GM21526 (cell line): ENCODE results near the gene IQGAP2.

Experiments used
- ATAC-seq: cut with Tn5 transposase; IDR thresholded peaks from one replicate; pipeline ENCODE4 v1.9.1; 2021; ENCODE audit warnings: moderate library complexity; ENCODE audit not compliant: unreplicated experiment, low FRiP score

The IQGAP2 gene

DNA sequence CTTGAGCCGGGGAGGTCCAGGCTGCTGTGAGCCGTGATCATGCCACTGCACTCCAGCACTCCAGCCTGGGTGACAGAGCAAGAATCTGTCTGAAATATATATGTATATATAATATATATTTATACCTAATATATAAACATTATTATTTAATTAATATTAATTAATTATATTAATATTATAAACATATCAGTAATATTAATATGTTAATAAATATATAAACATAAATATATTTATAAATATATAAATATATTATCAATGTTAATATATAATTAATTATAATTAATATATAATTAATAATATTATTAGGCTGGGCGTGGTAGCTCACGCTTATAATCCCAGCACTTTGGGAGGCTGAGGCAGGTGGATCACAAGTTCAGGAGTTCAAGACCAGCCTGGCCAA, 354.0 kb downstream of the IQGAP2 start:
- no peak for ATAC-seq
